H1 (cell line): ENCODE measurements around the gene RDH5. TPM values are rescaled to one million over a fixed set of nuclear protein-coding genes. Genes with fewer than 3 reads are reported as not detected.

ENCODE experiments used
- PHF8 ChIP-seq: fragments of 200-600 bp; sonication (generic); conservative IDR thresholded peaks from 2 replicates; pipeline ENCODE4 v1.7.1; 2012; ENCODE audit warnings: low read depth, mild to moderate bottlenecking, inconsistent platforms, low read length, moderate library complexity
- polyA plus RNA-seq, 7 experiments: library from polyadenylated mRNA; depleted of rRNA in 3 of 7; stranded (reverse) in 5 of 7; unstranded in 2 of 7; fragments of >200 nt in 5 of 7; fragments of 200-250 nt in 2 of 7; gene quantifications; 1 replicate in 5 of 7; 2 replicates in 1 of 7; 4 replicates in 1 of 7; pipeline versions ENCODE4 v1.2.1 to v1.2.3, GENCODE V29; 2011 to 2013; ENCODE audit warnings: missing spikeins in 2 of 7, mixed read lengths in 2 of 7
- total RNA-seq: library from RNA; stranded (reverse); fragmentation: NEBNext Ultra II Directional; extraction: Animal tissue kit (Norgen Biotek cat#: 25700); gene quantifications from 2 replicates; pipeline ENCODE4 v1.2.1, GENCODE V29; 2021

The RDH5 gene
- total and polyA plus RNA-seq, 2 of the 8 experiments (the other 6 are each of a cell fraction or from before 2014, with no cell fraction given): 4.2 to 6.0 TPM

- TF ChIP-seq PHF8: no peak
Measured at GRCh38 chr12:55733021-55733555, 12.9 kb downstream of the RDH5 start (continued).
